HG02610 (cell line): ENCODE measurements around the gene SGIP1.

Experiments used
- ATAC-seq: cut with Tn5 transposase; IDR thresholded peaks from one replicate; pipeline ENCODE4 v1.9.1; 2021; ENCODE audit warnings: mild to moderate bottlenecking, moderate library complexity; ENCODE audit not compliant: unreplicated experiment

Gene SGIP1

DNA sequence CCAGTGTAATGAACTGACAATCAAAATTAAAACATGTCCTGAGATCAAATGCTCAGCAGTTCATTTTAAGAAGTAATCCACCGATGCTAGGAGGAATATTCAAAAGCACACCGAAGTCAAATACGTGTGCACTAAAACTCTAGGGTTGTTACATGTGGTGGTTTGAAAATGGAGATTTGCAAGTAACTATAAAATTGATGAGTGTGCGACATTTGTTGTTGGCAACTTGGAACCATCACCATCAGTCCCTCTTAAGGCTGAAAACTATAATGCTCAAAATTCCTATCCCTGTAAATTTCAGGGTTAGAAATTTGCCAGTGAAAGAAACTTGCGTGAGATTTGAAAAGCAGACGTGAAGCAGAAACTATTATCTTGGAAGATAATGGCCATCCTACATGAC lies 13.3 kb upstream of the SGIP1 start:
- ATAC-seq = no peak

DNA sequence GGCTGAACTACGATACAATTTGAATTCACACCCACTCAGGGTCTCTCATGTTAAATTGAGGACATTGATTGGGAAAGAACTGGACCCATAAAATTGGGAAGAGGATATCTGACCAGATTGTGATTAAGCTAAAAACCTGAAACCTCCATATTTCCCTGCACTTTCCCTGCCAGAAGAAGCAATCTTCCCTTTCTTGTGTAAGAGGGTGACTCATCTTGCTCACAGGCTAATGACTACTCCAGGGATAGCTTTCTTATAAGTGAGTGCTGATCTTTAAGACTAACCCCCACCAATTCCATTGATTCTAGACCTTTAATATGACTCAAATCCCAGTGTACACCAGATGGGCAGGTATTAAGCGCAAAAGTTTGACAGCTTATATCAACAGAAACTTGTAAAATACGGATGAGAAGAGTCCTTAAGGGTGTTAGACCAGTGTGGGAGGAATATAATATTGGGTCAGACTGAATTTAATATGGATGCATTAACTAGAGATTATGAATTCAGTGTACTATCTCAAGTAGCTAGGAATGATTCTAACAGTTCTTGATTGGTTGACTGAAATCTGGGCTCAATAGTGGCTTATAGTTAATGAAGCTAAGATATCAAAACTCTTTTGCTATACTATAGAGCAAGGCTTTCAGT lies 12.1 kb upstream of the SGIP1 start:
- no peak for ATAC-seq

DNA sequence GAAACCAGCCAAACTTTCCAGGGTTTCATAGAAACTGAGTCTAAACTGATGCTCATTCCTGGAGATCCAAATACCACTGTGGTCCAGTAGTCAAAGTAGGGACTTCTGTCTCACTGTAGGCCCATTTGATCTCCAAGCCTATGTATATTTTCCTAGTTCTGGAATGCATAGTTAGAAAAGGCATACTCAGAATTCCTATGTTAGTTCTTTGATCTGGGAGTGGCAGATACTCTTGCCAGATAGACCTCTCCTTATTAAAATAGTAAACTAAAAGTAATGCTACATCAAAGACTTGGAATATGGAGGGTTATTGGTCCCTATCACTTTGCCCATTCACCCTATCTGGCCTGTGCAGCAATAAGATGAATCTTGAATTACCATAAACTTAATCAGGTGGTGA lies 10.4 kb upstream of the SGIP1 start:
- no peak for ATAC-seq

DNA sequence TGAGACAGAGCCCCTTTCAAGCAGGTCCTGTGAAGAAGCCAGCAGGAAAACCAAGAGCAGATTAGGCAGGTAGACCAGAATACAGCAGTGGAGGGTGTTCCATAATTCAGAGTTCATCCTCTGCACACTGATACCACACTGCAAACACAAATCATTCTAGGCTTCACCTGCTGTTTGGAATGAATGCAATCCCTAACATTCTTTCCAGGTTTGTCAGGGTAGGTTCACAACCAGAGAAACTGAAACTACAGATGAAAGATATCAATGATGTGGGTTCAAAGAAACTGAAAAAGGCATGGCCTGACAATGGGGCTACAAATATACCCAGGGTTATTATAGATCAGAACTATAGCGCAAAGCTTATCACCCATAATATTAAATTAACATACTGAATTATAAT lies 8.9 kb upstream of the SGIP1 start:
- ATAC-seq = no peak

DNA sequence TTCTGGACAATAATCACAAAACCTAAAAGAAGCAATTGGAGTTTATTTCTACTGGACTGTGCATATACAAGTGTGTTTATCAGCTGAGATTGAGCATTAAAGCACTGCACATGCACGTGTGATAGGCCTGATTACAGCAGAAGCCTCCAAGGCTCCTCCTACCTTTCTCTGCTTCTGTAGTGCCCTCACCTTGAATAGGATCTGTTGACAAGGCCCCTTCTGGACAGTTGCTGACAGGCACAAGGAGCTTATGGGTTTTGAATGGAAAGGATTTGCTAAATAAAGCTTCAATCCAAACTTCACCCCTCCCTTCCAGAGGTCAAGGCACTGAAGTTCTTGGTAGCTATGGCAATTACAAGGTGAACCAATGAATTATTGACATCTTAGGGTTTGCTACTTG lies 7.9 kb upstream of the SGIP1 start:
- ATAC-seq = no peak

DNA sequence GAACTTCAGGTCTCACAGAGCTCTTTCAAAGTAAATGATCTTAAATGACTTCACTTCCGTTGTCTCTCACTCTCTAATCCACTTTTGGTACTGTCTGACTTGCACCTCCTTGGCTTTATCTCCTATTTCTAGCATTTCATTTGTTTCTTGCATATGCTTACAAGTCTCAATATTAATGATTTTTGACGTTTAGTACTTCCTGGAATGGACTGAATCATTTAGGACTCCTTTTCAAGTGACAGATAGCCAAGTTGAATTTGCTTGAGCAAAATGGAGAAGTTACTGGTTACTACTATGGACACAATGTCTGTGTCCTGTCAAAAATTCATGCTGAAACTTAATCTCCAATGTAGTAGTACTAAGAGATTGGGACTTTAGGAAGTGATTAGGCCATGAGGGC lies 7.0 kb upstream of the SGIP1 start:
- no peak for ATAC-seq

DNA sequence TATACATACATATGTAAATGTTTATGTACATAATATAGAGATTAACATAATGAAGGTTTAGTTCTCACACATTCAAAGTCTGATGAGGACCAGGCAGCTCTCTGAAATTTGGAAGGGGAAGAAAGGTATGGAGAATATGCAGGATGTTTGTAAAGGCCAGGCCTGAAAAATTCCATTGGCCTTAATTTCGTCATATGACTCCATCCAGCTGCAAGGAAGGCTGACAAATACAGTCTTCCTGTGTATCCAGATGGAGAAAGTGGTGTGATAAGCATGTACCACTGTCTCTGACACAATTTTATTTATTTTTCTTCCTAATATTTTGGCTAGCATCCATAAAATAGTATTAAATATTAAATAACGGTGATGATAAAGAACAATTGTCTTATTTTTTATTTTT lies 6.3 kb upstream of the SGIP1 start:
- no peak for ATAC-seq

DNA sequence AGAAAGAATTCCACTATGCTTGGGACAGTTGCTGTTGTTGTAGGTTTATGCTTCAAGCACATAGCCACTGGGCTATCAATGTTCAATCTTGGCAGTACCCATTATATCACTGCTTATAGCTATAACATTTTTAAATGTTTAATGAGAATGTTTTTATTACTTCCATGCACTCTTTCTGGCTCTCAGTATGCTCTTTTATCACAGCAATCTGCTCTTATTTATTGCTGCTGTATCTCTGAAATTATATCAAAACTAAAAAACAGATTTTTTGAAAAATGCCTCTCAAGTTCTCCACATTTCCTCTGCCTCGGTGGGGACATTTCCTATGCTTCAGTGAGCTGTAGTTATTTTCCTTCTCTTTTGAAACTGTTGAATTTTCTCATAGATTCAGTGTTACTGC lies 5.4 kb upstream of the SGIP1 start:
- no peak for ATAC-seq

DNA sequence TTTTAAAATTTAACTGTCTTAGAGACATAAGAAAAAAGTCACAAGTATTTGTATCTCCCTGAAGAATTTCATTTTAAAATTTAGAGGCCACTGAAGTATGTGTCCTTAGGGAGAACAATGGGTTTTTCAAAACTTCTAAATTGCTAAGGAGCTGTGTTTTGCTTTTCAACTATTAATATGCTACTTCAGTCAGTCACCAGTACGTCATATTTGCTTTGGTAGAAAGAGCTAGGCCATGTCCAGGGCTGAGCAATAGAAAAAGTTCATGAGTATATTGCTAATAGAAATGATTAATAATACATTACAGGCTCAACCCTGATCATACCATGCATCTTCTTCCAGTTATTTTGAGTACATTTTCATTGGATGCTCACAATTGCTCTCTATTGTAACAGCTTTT lies 1.7 kb upstream of the SGIP1 start:
- ATAC-seq = no peak

DNA sequence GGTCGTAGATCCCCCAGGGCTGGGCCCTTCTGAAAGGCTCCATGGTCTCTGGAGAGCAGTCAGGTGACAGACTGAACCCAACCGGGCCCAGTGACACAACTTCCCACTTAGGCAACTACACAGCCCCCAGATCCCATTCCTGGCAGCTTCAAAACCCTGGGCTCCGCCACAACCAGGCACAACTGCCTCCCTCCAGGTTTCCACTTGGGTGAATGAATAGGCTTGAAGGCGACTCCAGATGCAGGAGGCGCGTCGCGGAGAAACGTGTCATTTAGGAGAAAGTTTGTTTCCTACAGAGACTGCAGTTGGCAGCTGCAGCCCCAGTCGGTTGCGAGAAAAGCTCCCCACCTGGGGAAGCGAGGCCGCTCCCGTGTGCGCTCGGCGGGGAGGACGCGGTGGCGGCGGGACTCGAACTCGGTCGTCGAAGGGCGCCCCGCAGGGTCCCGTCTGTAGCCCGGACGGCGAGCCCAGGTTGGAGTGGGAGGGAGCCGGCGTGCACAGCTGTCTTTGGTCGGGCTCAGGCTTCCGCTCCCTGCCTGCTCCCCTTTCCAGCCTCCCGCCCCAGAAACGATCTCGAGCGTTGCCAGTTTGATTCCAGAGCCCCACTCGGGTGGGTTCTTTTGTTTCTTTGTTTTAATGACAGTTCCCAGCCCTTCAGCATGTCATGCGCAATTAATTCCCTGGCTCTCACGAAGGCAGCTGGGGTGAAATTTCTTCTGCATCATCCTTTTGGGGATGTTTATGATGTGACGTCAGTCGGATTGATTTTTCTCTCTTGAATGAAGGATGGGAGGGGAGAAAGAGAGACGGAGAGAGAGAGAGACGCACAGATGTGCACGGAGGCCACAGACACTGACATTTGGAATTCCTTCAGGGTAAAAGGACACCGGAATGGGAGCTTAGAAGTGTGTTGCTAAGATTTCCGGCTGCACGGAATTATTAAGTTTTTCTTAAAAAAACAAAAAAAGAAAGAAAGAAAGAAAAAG lies 862 bp upstream of the SGIP1 start:
- no peak for ATAC-seq

DNA sequence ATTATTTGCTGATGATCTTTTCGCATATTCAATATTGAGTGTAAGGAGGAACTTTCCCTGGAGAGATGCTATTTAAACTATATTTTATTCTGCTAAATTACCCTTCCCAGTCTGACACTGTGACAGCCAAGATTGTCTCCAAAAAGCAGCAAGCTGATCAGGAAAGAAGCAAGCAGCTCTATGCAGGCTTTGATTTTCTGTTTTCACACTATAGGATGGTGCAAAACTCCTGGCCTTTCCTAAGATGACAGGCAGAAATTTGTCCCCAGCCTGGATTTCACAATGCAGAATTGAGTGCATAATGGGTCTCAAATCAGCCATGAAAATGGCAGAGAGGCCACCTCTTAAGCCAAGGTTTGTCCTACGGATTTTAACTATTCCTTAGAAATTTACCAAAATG lies 1.1 kb downstream of the SGIP1 start:
- no peak for ATAC-seq

DNA sequence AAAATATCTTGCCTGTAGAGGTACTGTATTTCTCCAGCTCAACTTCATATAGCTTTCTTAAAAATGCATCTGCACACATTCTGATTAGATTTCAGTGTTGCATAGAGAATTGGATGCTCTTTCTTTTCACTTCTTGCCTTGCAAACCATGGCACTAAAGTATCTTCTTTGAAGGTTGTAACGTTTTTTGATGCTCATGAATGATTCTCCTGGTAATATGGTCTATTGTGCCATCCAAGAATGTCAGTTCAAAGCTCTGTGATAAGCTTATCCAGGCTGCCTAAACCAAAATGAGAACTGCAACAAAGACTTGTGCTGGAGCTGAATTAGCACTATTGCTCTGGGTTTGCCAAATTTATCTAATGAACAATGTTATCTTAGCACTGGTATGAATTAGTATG lies 1.9 kb downstream of the SGIP1 start:
- no peak for ATAC-seq

DNA sequence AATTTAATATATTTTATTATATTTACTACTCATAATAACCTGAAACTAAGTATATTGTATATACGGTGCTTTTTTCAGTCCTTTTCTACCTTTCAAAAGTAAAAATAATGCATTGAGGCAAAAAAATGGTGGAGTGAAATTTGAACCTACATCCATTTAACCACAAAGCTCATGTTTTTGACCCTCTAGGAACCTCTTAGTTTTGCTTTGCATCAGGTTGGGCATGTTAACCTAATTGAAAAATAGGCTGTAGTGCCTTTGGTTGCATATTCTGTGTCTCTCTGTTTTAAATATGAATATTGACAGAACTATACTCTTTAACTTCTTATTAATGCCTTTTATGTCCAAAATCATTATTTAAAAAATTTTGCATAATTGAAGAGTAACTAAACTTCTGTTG lies 3.8 kb downstream of the SGIP1 start:
- no peak for ATAC-seq

DNA sequence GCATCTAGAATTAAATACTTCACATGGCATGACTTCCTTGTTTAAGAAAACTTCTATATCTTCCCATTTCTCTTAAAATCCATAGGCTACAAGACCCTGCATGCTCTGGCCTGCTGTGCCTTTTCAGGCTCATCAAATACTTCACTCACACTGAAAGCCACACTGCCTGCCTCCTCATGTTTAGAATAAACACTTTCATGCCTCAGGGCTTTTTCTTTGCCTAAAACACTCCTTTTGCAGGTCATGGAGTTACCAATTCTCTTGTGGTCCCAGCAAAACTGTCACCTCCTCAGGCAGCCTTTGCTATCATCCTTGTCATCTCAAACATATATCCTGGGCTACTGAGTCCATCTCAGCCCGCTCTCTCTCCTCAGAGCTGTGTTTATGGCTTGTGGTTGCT lies 5.5 kb downstream of the SGIP1 start:
- no peak for ATAC-seq

DNA sequence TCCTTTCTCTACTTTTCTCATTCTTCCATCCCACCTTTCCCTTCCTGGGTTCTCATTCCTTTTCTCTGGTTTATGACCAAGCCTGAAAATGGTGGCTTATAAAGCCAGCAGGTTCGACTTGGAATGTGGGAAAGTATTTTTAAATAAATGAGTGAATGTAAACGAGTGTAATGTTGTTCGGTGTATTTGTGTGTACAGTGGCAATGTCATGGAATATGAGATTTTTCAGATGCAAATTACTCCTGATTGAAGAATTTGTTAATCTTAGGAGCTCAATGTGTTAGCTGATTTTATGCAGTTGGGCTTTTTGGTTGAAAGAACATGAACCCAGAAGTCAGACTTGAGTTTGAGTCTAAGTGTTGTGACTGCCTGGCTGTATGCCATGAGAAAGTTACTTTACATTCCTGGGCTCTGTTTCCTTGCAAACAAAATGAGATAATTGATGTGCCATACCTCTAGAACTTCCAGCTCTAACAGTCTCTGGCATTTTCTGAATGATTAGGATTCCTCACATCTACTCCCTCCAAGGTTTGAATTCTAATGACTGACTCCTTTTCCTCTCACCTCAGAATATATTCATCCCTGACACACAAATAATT lies 6.6 kb downstream of the SGIP1 start:
- no peak for ATAC-seq

DNA sequence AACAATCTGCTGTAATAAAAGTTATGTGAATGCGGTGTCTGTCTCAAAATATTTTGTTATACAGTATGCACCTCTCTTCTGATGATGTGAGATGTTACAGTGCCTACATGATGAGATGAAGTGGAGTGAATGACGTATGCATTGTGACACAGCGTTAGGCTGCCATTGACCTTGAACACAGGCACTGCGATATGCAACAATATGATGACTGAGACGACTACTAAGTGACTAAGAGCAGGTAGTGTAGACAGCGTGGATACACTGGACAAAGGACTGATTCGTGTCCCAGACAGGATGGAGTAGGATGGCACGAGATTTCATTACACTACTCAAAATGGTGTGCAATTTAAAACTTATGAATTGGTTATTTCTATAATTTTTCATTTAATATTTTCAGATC lies 8.4 kb downstream of the SGIP1 start:
- ATAC-seq = no peak

DNA sequence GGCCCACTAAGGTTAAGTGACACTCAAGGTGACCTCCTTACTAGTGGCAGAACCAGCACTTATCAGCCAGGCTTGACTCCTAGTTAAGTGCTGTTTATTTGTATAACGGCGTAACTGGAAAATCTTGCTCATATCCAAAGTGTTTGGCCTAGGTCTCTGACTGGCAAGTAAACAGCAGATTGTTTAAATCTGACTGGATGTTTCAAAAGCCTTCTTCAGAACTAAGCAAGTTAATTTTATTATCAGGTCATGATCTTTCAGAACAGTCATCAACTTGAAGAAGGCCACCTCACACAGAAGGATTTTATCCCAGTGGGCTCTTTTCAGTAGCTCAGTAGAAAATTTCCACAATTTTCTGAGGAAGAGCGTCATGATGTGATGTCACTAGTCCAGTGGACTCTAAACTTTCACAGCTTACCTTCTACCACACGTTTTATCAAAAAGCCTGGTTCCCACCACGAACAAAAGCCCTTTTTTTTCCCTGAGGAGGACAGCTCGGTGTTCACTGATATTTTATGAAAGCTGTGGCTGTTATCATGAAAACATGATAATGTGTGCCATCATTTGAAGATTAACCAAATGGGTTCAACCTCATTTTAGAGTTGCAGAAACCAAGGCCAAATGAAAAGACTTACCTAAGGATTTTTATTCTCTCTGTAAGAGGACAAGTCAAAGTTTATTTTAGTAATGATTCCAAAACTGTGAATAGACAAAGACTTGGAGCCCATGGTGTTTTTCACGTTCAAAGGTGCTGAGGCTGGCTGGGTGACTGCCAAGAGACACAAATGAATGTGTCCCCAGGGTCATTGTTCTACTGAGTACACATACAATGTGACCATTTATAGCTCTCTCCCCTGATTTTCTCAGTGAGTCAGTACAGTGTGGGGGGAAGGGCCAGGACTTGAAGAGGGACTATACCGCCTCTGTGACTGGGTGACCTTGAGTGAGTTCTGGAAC lies 9.1 kb downstream of the SGIP1 start:
- no peak for ATAC-seq

DNA sequence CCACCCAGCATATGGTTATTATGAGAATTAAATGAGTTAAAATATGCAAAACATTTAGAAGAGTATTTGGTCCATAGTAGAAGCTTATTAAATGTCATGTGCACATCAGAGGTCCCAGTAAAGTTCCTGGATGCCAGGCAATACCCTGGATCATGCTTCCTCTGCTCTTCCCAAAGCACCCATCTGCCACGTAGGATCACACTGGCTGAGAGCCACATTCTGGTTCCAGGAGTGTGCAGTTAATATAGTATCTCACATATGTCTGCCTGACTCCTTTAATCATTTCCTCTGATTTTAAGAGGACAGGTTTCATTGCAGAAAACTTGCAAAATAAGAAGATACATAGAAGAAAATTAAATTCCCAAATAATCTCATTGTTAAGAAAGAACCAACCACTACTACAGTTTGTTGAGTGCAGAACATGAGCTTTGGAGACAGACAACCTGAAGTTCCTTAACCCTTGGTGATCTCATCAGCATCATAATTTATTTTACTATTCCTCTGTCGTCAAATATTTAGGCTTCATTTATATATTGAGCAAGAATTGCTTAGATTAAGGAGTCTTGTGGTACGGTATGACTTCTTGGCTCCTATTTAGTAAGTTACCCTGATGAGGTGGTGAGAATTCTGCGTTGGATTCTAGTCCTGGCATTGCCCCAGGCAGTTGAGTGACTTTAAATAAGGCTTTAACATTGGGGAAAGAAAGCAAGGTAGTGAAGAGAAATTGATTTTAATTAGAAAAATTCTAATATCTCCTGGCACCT lies 12.3 kb downstream of the SGIP1 start:
- no peak for ATAC-seq

DNA sequence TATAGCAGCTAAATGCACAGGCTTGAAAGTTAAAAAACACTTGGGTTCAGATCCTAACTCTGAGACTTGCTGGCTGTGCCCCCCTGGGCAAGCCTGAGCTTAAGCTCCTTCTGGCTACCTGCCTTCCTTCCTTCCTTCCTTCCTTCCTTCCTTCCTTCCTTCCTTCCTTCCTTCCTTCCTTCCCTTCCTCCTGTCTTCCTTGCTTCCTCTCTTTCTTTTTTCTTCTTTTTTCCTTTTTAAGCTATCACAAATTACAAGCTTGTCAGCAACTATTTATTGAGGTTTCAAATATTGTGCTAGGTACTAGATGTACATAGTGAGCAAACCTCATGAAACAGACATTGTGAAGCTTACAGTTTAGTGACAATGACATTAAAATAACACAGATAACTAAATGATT lies 15.1 kb downstream of the SGIP1 start:
- ATAC-seq = no peak

DNA sequence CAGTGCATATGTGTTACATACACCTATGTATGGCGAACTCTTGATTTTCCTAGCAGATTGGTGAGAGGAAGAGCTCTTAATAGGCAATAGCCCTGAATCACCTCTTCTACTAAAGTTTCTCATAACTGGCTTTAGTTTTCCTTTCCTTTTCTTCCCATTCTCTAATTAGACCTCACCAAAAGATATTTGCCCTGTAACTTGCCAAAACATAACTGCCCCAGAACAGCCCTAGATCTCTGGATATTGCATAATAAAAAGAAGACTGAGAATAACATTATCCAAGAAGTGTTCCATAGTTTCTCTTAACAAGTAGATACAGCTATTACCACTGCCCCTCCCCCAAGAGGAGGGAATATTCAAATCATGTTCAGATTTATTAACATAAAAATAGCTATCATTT lies 16.3 kb downstream of the SGIP1 start:
- ATAC-seq = no peak
